ENCODE results near the gene DHX16. TPM values are rescaled to one million over a fixed set of nuclear protein-coding genes. Genes with fewer than 3 reads are reported as not detected.

DHX16 gene
- total RNA-seq, 1 experiment from 2014 or later = 34.8 TPM

GRCh38 chr6:30655743-30656094 lies 17.1 kb downstream of the DHX16 start:
- Histone ChIP-seq H3K9ac (ENCODE audit: extremely low read depth, insufficient read length, low read length) (no peak overlapping the region), H3K4me2 (ENCODE audit: insufficient read depth, insufficient read length, low read length) (no peak overlapping the region), H3K27ac (ENCODE audit: insufficient read length, low read depth, low read length) (no peak overlapping the region), H3K27me3 (ENCODE audit: insufficient read depth, low read length) (no peaks in the 10 kb centered on the region), H2AFZ (ENCODE audit: low read length) (no peak overlapping the region), H4K20me1 (ENCODE audit: control insufficient read depth, insufficient read depth, insufficient read length) (no peaks in the 10 kb centered on the region), H2BK120ac (ENCODE audit: low read depth, low read length, poor library complexity, severe bottlenecking) (no peak overlapping the region), H3K18ac (ENCODE audit: insufficient read length, low read depth, low read length) (no peak overlapping the region), H3K9me3 (ENCODE audit: control insufficient read depth, low read depth, low read length) (no peaks in the 10 kb centered on the region), H3K4me1 (ENCODE audit: insufficient read depth, low read length) (no peaks in the 10 kb centered on the region), H3K23me2 (ENCODE audit: insufficient read length, low read depth, low read length, poor library complexity, severe bottlenecking) (no peaks in the 10 kb centered on the region), H2BK20ac (ENCODE audit: low read depth, low read length, poor library complexity, severe bottlenecking) (no peak overlapping the region), H2BK5ac (ENCODE audit: insufficient read length, low read length) (no peak overlapping the region), H3K14ac (ENCODE audit: insufficient read depth, low read length) (no peak overlapping the region), H2BK15ac (ENCODE audit: low read depth, low read length) (no peak overlapping the region), H3K4ac (ENCODE audit: low read depth, low read length) (no peak overlapping the region), H3K79me2 (ENCODE audit: insufficient read depth, low read length) (no peaks in the 10 kb centered on the region), H3T11ph (ENCODE audit: low read length) (no peak overlapping the region), H3K79me1 (ENCODE audit: insufficient read depth, low read depth, low read length, poor library complexity, severe bottlenecking) (no peaks in the 10 kb centered on the region), H4K5ac (ENCODE audit: insufficient read length, low read depth, low read length) (no peak overlapping the region), H4K91ac (ENCODE audit: insufficient read length, low read depth, low read length) (no peak overlapping the region), H3K56ac (ENCODE audit: insufficient read length, low read depth, low read length) (no peak overlapping the region), H4K8ac (replicated peaks; ENCODE audit: insufficient read length, low read depth, low read length) (no peak overlapping the region), H2BK12ac (ENCODE audit: insufficient read length, low read depth, low read length) (no peak overlapping the region), H3K23ac (ENCODE audit: insufficient read length, low read depth, low read length) (no peak overlapping the region), H2AK5ac (ENCODE audit: insufficient read length, low read length) (no peak overlapping the region)
- Mint-ChIP-seq H3K36me3 (ENCODE audit: insufficient read depth in 1 of 3, low read depth in 3 of 3) (peaks cover 30 to 91% (median 72%) of the 10 kb centered on the region in 3 experiments; a peak in 6 of 7 replicates), H3K9me3 (no peaks in the 10 kb centered on the region), H3K4me1 (no peaks in the 10 kb centered on the region), H3K27me3 (ENCODE audit: low read depth) (no peaks in the 10 kb centered on the region), H3K27ac (no peak overlapping the region), H3K4me3 (no peak overlapping the region)
- TF ChIP-seq CTCF (conservative IDR thresholded peaks at IDR 0.05) = no peak
- DNase-seq = no peak
- no CpG with 5 or more reads among the region's 3 CpGs for WGBS (ENCODE audit: extremely low coverage, insufficient read length, low lambda C conversion rate)

Data from H9 (cell line).